ENCODE measurements around the gene URI1. TPM values are rescaled to one million over a fixed set of nuclear protein-coding genes. Genes with fewer than 3 reads are reported as not detected.

URI1 gene
- total RNA-seq, 2 donors from 2014 or later, result 44.5 to 55.3 TPM

DNA sequence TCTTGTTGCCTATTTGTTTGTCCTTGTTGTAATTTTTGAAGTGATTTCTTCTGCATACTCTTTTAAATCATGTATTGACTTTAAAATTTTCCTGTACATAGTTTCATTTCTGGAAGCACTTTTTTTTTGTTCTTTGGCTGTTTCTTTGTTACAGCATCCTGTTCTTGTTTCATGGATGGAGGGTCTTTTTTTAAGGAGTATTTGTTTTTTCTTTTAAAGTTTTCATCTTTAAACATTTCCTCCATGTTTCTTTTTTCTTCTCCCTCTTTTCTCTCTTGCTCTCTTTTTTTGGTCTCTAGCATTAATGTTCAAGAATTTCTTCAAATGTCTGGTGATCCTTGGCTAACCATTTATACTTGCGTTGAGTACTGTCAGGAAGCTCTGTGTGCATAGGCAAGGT lies 58.8 kb downstream of the URI1 start:
- Histone ChIP-seq H3K27ac (no peak overlapping the region), H3K9me3 (peaks cover 15% of the 10 kb centered on the region), H3K4me3 (no peak overlapping the region), H3K4me1 (ENCODE audit: control insufficient read depth in 1 of 2, low read depth in 2 of 2) (no peaks in the 10 kb centered on the region), H3K27me3 (replicated peaks; ENCODE audit: insufficient read depth) (no peaks in the 10 kb centered on the region), H3K36me3 (no peaks in the 10 kb centered on the region)
- no peak for DNase-seq (ENCODE audit: low spot score)
- TF ChIP-seq, protein P1, sequence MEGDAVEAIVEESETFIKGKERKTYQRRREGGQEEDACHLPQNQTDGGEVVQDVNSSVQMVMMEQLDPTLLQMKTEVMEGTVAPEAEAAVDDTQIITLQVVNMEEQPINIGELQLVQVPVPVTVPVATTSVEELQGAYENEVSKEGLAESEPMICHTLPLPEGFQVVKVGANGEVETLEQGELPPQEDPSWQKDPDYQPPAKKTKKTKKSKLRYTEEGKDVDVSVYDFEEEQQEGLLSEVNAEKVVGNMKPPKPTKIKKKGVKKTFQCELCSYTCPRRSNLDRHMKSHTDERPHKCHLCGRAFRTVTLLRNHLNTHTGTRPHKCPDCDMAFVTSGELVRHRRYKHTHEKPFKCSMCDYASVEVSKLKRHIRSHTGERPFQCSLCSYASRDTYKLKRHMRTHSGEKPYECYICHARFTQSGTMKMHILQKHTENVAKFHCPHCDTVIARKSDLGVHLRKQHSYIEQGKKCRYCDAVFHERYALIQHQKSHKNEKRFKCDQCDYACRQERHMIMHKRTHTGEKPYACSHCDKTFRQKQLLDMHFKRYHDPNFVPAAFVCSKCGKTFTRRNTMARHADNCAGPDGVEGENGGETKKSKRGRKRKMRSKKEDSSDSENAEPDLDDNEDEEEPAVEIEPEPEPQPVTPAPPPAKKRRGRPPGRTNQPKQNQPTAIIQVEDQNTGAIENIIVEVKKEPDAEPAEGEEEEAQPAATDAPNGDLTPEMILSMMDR (IDR thresholded peaks at IDR 0.05), result no peak
- no peak for ATAC-seq (ENCODE audit: insufficient number of reproducible peaks, low FRiP score, low read depth)

- Histone ChIP-seq H3K36me3 (no peaks in the 10 kb centered on the region), H3K9me3 (peaks cover 13% of the 10 kb centered on the region), H3K27me3 (replicated peaks; ENCODE audit: insufficient read depth) (no peaks in the 10 kb centered on the region), H3K4me1 (ENCODE audit: control insufficient read depth in 1 of 2, low read depth in 2 of 2) (no peaks in the 10 kb centered on the region), H3K4me3 (no peak overlapping the region), H3K27ac (no peak overlapping the region)
- ATAC-seq (ENCODE audit: insufficient number of reproducible peaks, low FRiP score, low read depth) (no peak), DNase-seq (ENCODE audit: low spot score) (no peak)
- TF ChIP-seq, protein P1 (IDR thresholded peaks at IDR 0.05), result no peak
These were observed 59.3 kb downstream of the URI1 start for GRCh38 chr19:30001301-30001700.

DNA sequence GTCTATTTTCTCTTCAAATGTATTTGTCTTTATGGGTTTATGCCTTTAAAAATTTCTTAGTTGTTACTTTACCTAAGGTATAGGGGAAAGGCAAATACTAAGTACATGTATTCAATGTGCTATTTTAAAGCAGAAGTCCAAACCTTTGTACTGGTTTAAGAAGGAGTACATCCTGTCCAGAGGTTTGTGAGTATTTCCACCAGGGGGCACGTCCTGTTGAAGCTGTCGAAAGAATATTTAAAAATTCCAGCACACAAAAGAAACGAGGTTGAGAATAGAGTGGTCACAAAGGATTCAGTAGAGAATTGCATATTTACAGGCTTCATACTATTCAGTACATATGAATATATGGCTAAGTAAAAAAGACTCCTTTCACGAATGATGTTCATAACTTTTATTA lies 59.8 kb downstream of the URI1 start:
- Histone ChIP-seq H3K27me3 (replicated peaks; ENCODE audit: insufficient read depth) (no peaks in the 10 kb centered on the region), H3K36me3 (no peaks in the 10 kb centered on the region), H3K9me3 (peaks cover 10% of the 10 kb centered on the region), H3K4me1 (ENCODE audit: control insufficient read depth in 1 of 2, low read depth in 2 of 2) (no peaks in the 10 kb centered on the region), H3K4me3 (no peak overlapping the region), H3K27ac (no peak overlapping the region)
- TF ChIP-seq, protein P1 (IDR thresholded peaks at IDR 0.05), result no peak
- DNase-seq (ENCODE audit: low spot score) (no peak), ATAC-seq (ENCODE audit: insufficient number of reproducible peaks, low FRiP score, low read depth) (no peak)

DNA sequence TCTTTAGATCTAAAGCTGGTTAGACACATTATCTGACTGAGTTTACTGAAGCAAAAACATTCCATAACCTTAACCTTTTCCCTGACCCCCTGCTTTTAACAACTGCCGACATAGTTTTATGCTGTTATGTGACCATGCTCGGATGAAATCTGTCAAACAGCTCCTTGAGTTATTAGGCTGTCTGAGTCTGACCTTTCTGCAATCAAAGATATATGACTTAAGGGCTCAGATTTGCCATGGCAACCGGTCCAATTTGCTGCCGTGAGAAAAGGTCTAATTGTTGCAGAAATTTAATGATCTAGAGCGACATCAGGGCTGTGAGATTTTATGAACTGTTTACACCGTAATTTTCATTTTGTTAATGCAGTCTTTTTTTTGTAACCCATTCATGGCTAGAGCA lies 61.8 kb downstream of the URI1 start:
- H3K27me3 ChIP-seq (replicated peaks; ENCODE audit: insufficient read depth), result no peaks in the 10 kb centered on the region
- H3K27ac ChIP-seq, result no peak overlapping the region
- H3K4me3 ChIP-seq, result no peak overlapping the region
- H3K9me3 ChIP-seq, result peaks cover 10% of the 10 kb centered on the region
- no peak for ATAC-seq (ENCODE audit: insufficient number of reproducible peaks, low FRiP score, low read depth)
- TF ChIP-seq, protein P1 (IDR thresholded peaks at IDR 0.05), result no peak
- DNase-seq (ENCODE audit: low spot score), result no peak
- no peaks in the 10 kb centered on the region for H3K4me1 ChIP-seq (ENCODE audit: control insufficient read depth in 1 of 2, low read depth in 2 of 2)
- H3K36me3 ChIP-seq, result no peaks in the 10 kb centered on the region

GRCh38 chr19:30004403-30004802 lies 62.4 kb downstream of the URI1 start:
- ATAC-seq (ENCODE audit: insufficient number of reproducible peaks, low FRiP score, low read depth) (no peak), DNase-seq (ENCODE audit: low spot score) (no peak)
- no peaks in the 10 kb centered on the region for H3K27me3 ChIP-seq (replicated peaks; ENCODE audit: insufficient read depth)
- no peak overlapping the region for H3K27ac ChIP-seq
- no peaks in the 10 kb centered on the region for H3K4me1 ChIP-seq (ENCODE audit: control insufficient read depth in 1 of 2, low read depth in 2 of 2)
- no peaks in the 10 kb centered on the region for H3K36me3 ChIP-seq
- no peak overlapping the region for H3K4me3 ChIP-seq
- TF ChIP-seq, protein P1 (IDR thresholded peaks at IDR 0.05), result no peak
- H3K9me3 ChIP-seq, result peaks cover 6% of the 10 kb centered on the region
